ENCODE data around the gene CMTR1. TPM values are rescaled to one million over a fixed set of nuclear protein-coding genes. Genes with fewer than 3 reads are reported as not detected.

Gene CMTR1
- total RNA-seq, 4 donors from 2014 or later: 39.3 to 45.0 (median 40.9) TPM

- H3K27ac ChIP-seq: no peak overlapping the region
- H3K4me3 ChIP-seq: no peak overlapping the region
Observed at GRCh38 chr6:37512400-37513011, 79.5 kb downstream of the CMTR1 start.

GRCh38 chr6:37513155-37513554 lies 80.1 kb downstream of the CMTR1 start:
- Histone ChIP-seq H3K36me3 (no peaks in the 10 kb centered on the region), H3K4me1 (peaks cover 0 to 17% (median 9%) of the 10 kb centered on the region in 4 donors), H3K4me3 (no peak overlapping the region), H3K27ac (no peak overlapping the region), H3K9me3 (no peaks in the 10 kb centered on the region), H3K27me3 (peaks cover 0 to 23% of the 10 kb centered on the region in 2 donors)
- no peak for TF ChIP-seq POLR2A (IDR thresholded peaks at IDR 0.05)
- TF ChIP-seq CTCF (IDR thresholded peaks at IDR 0.05): no peak
- no peak for TF ChIP-seq EP300 (IDR thresholded peaks at IDR 0.05)
- 58 to 67% methylated on average over 9 of the region's 9 CpGs for whole genome bisulfite sequencing, 2 donors
- DNase-seq (ENCODE audit: low spot score in 2 of 2): no peak

More at GRCh38 chr6:37512400-37513011, 79.5 kb downstream of the CMTR1 start:
- H3K4me1 ChIP-seq: peaks cover 0 to 17% (median 9%) of the 10 kb centered on the region in 4 donors
- H3K9me3 ChIP-seq: no peaks in the 10 kb centered on the region
- WGBS, 2 donors: 42 to 54% methylated on average over 12 of the region's 12 CpGs
- H3K36me3 ChIP-seq: no peaks in the 10 kb centered on the region
- peaks cover 0 to 23% of the 10 kb centered on the region in 2 donors for H3K27me3 ChIP-seq
- TF ChIP-seq EP300 (IDR thresholded peaks at IDR 0.05) (no peak), POLR2A (IDR thresholded peaks at IDR 0.05) (no peak), CTCF (IDR thresholded peaks at IDR 0.05) (no peak)
- no peak for DNase-seq (ENCODE audit: low spot score in 2 of 2)

- 48 to 50% methylated on average over 9 to 10 of the region's 10 CpGs for WGBS, 2 donors
- H3K27ac ChIP-seq: no peak overlapping the region
- TF ChIP-seq POLR2A (IDR thresholded peaks at IDR 0.05): no peak
- no peak for TF ChIP-seq CTCF (IDR thresholded peaks at IDR 0.05)
- TF ChIP-seq EP300 (IDR thresholded peaks at IDR 0.05): no peak
Observed at GRCh38 chr6:37513576-37513975, 80.6 kb downstream of the CMTR1 start.

GRCh38 chr6:37514321-37514771 lies 81.3 kb downstream of the CMTR1 start:
- H3K27me3 ChIP-seq: peaks cover 0 to 23% of the 10 kb centered on the region in 2 donors
- TF ChIP-seq CTCF (IDR thresholded peaks at IDR 0.05) (no peak), EP300 (IDR thresholded peaks at IDR 0.05) (no peak), POLR2A (IDR thresholded peaks at IDR 0.05) (no peak)
- H3K4me1 ChIP-seq: peaks cover 0 to 17% (median 9%) of the 10 kb centered on the region in 4 donors
- DNase-seq (ENCODE audit: low spot score in 2 of 2): no peak
- H3K4me3 ChIP-seq: no peak overlapping the region
- peaks cover 0 to 4% (median 0%) of the 10 kb centered on the region in 4 donors for H3K9me3 ChIP-seq
- H3K27ac ChIP-seq: no peak overlapping the region
- H3K36me3 ChIP-seq: no peaks in the 10 kb centered on the region
- 59 to 61% methylated on average over 5 of the region's 5 CpGs for WGBS, 2 donors

More at GRCh38 chr6:37513576-37513975, 80.6 kb downstream of the CMTR1 start:
- no peaks in the 10 kb centered on the region for H3K9me3 ChIP-seq
- H3K4me1 ChIP-seq: peaks cover 0 to 17% (median 9%) of the 10 kb centered on the region in 4 donors
- no peak overlapping the region for H3K4me3 ChIP-seq
- DNase-seq (ENCODE audit: low spot score in 2 of 2): no peak
- H3K27me3 ChIP-seq: peaks cover 0 to 23% of the 10 kb centered on the region in 2 donors
- H3K36me3 ChIP-seq: no peaks in the 10 kb centered on the region

- Histone ChIP-seq H3K4me1 (peaks cover 0 to 17% (median 9%) of the 10 kb centered on the region in 4 donors), H3K27me3 (peaks cover 0 to 23% of the 10 kb centered on the region in 2 donors), H3K4me3 (no peak overlapping the region), H3K36me3 (no peaks in the 10 kb centered on the region), H3K9me3 (peaks cover 0 to 7% (median 0%) of the 10 kb centered on the region in 4 donors), H3K27ac (no peak overlapping the region)
- no peak for DNase-seq (ENCODE audit: low spot score in 2 of 2)
- WGBS, 2 donors: 63 to 75% methylated on average over 6 to 7 of the region's 7 CpGs
- TF ChIP-seq EP300 (IDR thresholded peaks at IDR 0.05) (no peak), POLR2A (IDR thresholded peaks at IDR 0.05) (no peak), CTCF (IDR thresholded peaks at IDR 0.05) (no peak)
Observed at GRCh38 chr6:37514837-37515236, 81.8 kb downstream of the CMTR1 start.

All from tibial nerve (tissue), 4 donors.